Epithelial cell of esophagus (primary cell): ENCODE data around the gene CPVL.
"Not testable (repeated sequence)": the region's sequence is repeated elsewhere in the genome, so short reads cannot be mapped to it uniquely, and the experiment has no call there.

Experiments
- DNase-seq: peaks from one replicate; pipeline ENCODE4 v3.0.0; 2010; ENCODE audit warnings: low read depth
- H3K4me3 ChIP-seq: 2 replicates; pipeline ENCODE4 v1.5.1; 2011; ENCODE audit warnings: mild to moderate bottlenecking, low read length, control low read depth
- TF ChIP-seq, protein P1 (sequence below): IDR thresholded peaks from 2 replicates; pipeline ENCODE4 v1.5.1; 2011; ENCODE audit warnings: low read depth, mild to moderate bottlenecking, low read length, control low read depth, inconsistent platforms; ENCODE audit not compliant: insufficient read depth; ENCODE audit errors: missing control alignments

The CPVL gene

DNA sequence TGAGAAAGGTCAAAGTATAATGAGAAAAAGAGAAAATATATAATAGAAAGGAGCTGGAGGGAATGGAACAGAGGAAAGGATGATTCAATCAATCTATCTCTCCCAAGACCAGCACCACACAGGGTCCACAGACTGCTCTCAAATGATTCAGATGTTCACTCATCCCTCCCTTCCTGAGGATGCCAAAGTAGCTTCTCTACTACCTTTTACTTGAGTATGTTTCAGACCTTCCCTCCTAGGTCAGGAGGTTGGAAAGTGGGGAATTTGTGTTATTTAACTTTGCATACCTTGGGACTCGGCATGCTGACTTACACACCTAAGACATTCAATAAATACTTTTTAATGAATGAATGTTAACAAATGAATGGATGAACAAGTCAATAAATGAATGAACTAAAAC, 30.6 kb downstream of the CPVL start:
- TF ChIP-seq, protein P1, sequence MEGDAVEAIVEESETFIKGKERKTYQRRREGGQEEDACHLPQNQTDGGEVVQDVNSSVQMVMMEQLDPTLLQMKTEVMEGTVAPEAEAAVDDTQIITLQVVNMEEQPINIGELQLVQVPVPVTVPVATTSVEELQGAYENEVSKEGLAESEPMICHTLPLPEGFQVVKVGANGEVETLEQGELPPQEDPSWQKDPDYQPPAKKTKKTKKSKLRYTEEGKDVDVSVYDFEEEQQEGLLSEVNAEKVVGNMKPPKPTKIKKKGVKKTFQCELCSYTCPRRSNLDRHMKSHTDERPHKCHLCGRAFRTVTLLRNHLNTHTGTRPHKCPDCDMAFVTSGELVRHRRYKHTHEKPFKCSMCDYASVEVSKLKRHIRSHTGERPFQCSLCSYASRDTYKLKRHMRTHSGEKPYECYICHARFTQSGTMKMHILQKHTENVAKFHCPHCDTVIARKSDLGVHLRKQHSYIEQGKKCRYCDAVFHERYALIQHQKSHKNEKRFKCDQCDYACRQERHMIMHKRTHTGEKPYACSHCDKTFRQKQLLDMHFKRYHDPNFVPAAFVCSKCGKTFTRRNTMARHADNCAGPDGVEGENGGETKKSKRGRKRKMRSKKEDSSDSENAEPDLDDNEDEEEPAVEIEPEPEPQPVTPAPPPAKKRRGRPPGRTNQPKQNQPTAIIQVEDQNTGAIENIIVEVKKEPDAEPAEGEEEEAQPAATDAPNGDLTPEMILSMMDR, result no peak
- no peak for DNase-seq
- H3K4me3 ChIP-seq, result no peak overlapping the region

DNA sequence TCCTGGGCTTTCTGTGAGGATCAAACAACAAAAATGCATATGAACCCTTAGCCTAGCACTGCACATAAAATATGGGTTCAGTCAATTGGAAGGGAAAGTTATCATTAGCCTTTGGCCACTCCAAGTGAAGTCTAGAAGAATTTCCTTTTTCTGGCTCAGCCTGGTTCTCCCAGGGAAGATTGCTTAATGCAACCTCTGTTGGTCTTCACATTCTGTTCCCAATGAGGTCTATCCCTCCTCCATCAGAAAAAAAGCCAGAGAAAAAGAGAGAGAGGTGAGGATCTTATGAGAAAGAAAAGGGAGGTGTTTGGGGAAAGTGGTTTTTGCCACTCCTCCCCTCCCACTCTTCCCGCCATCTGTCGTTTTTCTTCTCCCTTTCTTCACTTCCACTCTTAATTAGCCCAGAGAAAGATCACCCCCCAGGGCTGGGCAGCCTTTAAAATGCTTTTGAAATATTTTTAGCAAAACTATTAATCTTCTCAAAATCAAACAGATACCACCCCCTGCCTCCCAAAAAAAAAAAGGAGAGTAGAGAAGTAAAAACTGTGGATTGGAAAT, 31.1 kb downstream of the CPVL start:
- TF ChIP-seq, protein P1, result no peak
- no peak overlapping the region for H3K4me3 ChIP-seq
- DNase-seq, result no peak

DNA sequence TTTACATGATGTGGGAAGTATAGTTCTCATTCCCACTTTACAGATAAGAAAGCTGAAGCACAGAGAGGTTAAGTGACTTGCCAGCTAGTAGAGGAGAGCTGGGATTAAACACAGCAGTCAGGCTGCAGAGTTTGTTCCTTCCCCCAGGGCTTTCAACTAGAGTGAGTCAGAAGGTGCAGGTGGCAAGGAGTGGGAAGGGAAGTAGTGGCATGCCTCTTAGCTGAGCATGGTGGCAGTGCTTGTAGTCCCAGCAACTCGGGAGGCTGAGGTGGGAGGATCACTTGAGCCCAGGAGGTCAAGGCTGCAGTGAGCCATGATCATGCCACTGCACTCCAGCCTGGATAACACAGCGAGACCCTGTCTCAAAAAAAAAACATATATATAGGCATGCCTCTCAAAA, 32.1 kb downstream of the CPVL start:
- H3K4me3 ChIP-seq, result not testable (repeated sequence)
- DNase-seq, result peak; percentile 56

DNA sequence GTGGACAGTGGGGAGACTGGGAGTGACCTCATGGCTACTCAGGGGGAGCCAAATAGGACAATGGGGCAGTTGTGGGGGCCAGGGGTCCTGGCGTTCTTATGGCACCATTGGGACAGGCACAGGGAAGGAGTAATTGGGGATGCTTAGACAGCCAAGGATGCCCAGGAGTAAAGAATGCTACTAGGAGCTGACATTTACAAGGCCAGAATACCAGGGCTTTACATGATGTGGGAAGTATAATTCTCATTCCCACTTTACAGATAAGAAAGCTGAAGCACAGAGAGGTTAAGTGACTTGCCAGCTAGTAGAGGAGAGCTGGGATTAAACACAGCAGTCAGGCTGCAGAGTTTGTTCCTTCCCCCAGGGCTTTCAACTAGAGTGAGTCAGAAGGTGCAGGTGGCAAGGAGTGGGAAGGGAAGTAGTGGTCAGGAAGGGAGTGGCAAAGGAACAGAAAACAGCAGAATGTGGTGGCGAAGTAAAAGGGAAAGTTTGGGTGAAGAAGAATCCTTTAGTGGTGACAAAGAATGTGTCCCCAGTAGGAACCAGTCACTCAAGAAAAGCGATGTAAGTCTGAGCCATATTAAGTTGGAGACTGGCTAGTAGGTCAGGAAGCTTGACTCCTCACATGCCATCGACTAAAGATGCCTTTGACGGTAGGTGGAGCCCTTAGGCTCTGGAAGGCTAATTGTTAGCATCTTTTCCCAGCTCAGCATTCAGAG, 32.8 kb downstream of the CPVL start:
- H3K4me3 ChIP-seq, result no peak overlapping the region
- TF ChIP-seq, protein P1, result peak; percentile 47
- DNase-seq, result peak; percentile 73

DNA sequence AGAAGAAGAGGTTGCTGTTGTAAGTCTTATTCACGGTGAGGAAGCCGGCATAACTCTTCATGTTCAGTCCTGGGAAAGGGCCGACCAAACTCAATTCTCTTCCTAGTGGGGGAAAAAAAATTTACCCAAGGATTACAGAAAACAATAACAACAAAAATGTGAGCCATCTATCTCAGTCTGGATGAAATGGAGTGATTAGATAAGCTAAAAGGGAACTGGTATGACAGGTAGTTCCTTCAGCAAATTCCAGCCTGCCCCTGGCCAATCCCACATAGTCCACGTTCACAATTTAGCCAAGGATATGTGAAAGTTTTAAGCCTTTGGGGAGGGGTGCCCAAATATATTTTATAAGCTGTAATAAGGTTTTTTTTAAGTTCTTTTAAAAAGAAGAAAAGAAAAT, 33.6 kb downstream of the CPVL start:
- DNase-seq, result peak; percentile 44
- TF ChIP-seq, protein P1, result no peak

DNA sequence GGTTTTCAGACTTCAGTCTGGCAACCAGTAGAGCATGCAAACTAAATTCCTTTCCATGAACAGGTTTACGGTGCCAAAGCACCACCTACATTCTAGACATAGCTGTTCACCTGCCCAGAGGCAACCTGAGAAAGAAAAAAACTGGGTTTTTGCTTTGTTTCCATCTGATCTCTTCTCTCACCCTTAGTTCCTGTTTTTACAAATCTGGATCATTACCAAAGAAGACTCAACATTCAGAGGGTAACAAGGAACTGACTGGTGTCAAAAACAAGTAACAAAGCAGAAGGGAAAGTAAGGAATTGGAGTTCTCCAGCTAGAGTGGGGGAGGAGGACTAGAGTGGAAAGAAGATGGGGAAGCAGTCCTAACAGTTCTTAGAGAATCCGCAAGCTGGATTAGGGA, 36.4 kb downstream of the CPVL start:
- peak; percentile 76 for DNase-seq
- TF ChIP-seq, protein P1, result no peak
- no peak overlapping the region for H3K4me3 ChIP-seq

More for the DNA sequence above, 33.6 kb downstream of the CPVL start:
- no peak overlapping the region for H3K4me3 ChIP-seq

DNA sequence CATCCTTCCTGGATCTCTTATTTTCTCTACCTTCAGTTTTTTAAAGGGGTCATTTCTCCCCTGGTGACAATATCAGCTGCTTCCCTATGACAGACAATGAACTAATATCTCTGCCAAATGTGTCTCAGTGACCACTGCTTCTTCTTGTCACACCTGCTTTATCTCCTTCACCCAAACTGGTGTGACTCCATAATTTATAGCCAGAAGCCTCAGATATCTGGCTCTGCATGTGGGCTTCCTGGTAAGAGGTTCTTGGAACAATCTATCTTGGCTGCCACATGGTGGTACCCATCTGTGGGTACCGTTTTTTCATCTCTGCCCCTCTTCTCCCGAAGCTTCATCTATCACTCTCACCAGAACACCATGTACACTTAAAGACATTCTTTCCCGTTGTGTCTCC, 37.0 kb downstream of the CPVL start:
- DNase-seq, result no peak
- no peak overlapping the region for H3K4me3 ChIP-seq
- TF ChIP-seq, protein P1, result no peak
